GM12892 (cell line): Measurements from ENCODE around the gene BIN2.
A peak's percentile ranks its signal among the peaks of the same experiment; 100 is the strongest.

Source experiments
- POLR2A ChIP-seq: IDR thresholded peaks from 2 replicates; pipeline ENCODE4 v1.6.1; 2011; ENCODE audit warnings: low read depth, low read length, control low read depth
- POLR2AphosphoS5 ChIP-seq: IDR thresholded peaks from 2 replicates; pipeline ENCODE4 v1.6.1; 2011; ENCODE audit warnings: low read depth, low read length, control low read depth
- TAF1 ChIP-seq: IDR thresholded peaks from 2 replicates; pipeline ENCODE4 v1.6.1; 2011; ENCODE audit warnings: low read depth, mild to moderate bottlenecking, control low read depth, low read length, borderline replicate concordance

DNA sequence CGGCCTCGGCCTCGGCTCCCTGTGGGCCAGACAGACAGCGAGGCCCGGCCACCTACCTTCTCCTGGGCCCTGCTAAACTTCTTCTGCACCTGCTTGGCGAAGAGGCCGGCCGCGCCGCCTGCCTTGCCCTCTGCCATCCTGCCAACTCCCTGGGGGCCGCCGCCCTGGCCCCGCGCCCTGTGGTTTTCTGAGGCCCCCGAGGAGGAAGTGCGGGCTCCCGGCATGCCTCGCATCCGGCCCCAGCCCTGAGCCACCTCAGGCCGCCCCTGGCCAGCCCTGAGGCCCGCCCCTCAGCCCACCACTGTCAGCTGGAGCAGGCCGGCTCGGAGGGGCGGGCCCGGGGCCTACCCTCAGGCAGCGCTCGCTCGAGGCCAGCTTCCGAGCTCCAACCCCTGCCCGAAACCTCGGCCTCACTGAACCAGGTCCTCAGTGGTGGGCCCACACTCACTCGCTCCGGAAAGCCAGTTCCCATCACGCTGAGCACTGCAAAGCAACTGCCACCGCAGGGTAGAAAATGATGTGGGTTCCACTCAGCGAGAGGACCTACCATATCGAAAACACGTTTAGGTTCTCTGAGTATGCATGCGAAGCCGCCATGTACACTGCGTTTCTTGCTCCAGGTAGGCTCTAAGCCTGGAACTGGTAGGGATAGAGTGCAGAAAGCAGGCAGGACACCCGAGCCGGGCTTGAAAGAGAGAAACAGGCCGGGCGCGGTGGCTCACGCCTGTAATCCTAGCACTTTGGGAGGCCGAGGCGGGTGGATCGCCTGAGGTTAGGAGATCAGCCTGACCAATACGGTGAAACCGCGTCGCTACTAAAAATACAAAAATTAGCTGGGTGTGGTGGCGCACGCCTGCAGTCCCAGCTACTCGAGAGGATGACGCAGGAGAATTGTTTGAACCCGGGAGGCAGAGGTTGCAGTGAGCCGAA is at the start of gene BIN2:
- TF ChIP-seq POLR2AphosphoS5 = peak; percentile 37
- TF ChIP-seq POLR2A = peak; percentile 75; the same call in 1 of the 2 replicates
- no peak for TF ChIP-seq TAF1
